ENCODE results near the gene TPSAB1.
"Not testable (repeated sequence)": the region's sequence is repeated elsewhere in the genome, so short reads cannot be mapped to it uniquely, and the experiment has no call there.

TPSAB1 gene

GRCh38 chr16:1253701-1254364 is 13.3 kb downstream of the TPSAB1 start:
- not testable (repeated sequence) for DNase-seq

GRCh38 chr16:1254821-1255220 is 14.3 kb downstream of the TPSAB1 start:
- DNase-seq, result not testable (repeated sequence)

GRCh38 chr16:1255276-1256122 is 15.0 kb downstream of the TPSAB1 start, which contains the start of gene TPSD1:
Gene TPSD1, plus strand, starts transcription at chr16:1256069. Its CDS starts 212 bp downstream, at chr16:1256281.
- DNase-seq, result not testable (repeated sequence)

GRCh38 chr16:1256296-1256873 is 15.9 kb downstream of the TPSAB1 start:
- DNase-seq, result not testable (repeated sequence)

GRCh38 chr16:1256874-1257322 is 16.4 kb downstream of the TPSAB1 start:
- DNase-seq, result no peak

- no peak for DNase-seq
Observed at GRCh38 chr16:1257561-1258224, 17.2 kb downstream of the TPSAB1 start.

GRCh38 chr16:1258225-1258600 is 17.7 kb downstream of the TPSAB1 start:
- DNase-seq, result no peak

GRCh38 chr16:1258906-1259759 is 18.6 kb downstream of the TPSAB1 start:
- no peak for DNase-seq

GRCh38 chr16:1259760-1260068 is 19.2 kb downstream of the TPSAB1 start:
- DNase-seq, result no peak

- DNase-seq, result no peak
Observed at GRCh38 chr16:1260101-1260680, 19.7 kb downstream of the TPSAB1 start.

- no peak for DNase-seq
Observed at GRCh38 chr16:1261131-1261892, 20.8 kb downstream of the TPSAB1 start.

GRCh38 chr16:1262210-1262845 is 21.8 kb downstream of the TPSAB1 start:
- no peak for DNase-seq

- no peak for DNase-seq
Observed at GRCh38 chr16:1262846-1263221, 22.3 kb downstream of the TPSAB1 start.

- DNase-seq, result no peak
Observed at GRCh38 chr16:1263591-1264344, 23.3 kb downstream of the TPSAB1 start.

- no peak for DNase-seq
Observed at GRCh38 chr16:1264345-1265089, 24.0 kb downstream of the TPSAB1 start.

- DNase-seq, result no peak
Observed at GRCh38 chr16:1265090-1265630, 24.7 kb downstream of the TPSAB1 start.

- DNase-seq, result no peak
Observed at GRCh38 chr16:1265826-1266225, 25.3 kb downstream of the TPSAB1 start.

- not testable (repeated sequence) for DNase-seq
Observed at GRCh38 chr16:1269418-1269817, 28.9 kb downstream of the TPSAB1 start.

GRCh38 chr16:1271380-1271723 is 30.8 kb downstream of the TPSAB1 start:
- no peak for DNase-seq

All from fibroblast of skin of right biceps (primary cell).